Bronchial epithelial cell (primary cell): ENCODE data around the gene EFNA3. TPM values are rescaled to one million over a fixed set of nuclear protein-coding genes. Genes with fewer than 3 reads are reported as not detected.
A peak's percentile ranks its signal among the peaks of the same experiment; 100 is the strongest.

Source experiments
- DNase-seq: peaks from one replicate; pipeline ENCODE4 v3.0.0-alpha.2; 2010; ENCODE audit warnings: low read depth
- FAIRE-seq: peaks from 2 replicates; lab custom pipeline; 2011; peaks lifted over from hg19 to GRCh38; lab: Jason Lieb, UNC
- H3K27me3 ChIP-seq: 2 replicates; pipeline ENCODE4 v1.5.1; 2011; ENCODE audit warnings: low read length; ENCODE audit not compliant: control insufficient read depth, insufficient read depth
- H3K36me3 ChIP-seq: 2 replicates; pipeline ENCODE4 v1.5.1; 2011; ENCODE audit warnings: low read length; ENCODE audit not compliant: control insufficient read depth, insufficient read depth
- H3K4me3 ChIP-seq: 2 replicates; pipeline ENCODE4 v1.5.1; 2011; ENCODE audit warnings: mild to moderate bottlenecking, low read depth, low read length, control low read depth
- total RNA-seq: library from RNA; depleted of rRNA; stranded (reverse); fragments of >200 nt; gene quantifications from 2 replicates; pipeline ENCODE4 v1.2.1, GENCODE V29; 2014
- TF ChIP-seq, protein P1 (sequence below): IDR thresholded peaks from 2 replicates; pipeline ENCODE4 v1.5.1; 2011; ENCODE audit warnings: mild to moderate bottlenecking, moderate library complexity, low read length, control low read depth, inconsistent platforms; ENCODE audit not compliant: insufficient read depth, severe bottlenecking

EFNA3 gene, protein sequence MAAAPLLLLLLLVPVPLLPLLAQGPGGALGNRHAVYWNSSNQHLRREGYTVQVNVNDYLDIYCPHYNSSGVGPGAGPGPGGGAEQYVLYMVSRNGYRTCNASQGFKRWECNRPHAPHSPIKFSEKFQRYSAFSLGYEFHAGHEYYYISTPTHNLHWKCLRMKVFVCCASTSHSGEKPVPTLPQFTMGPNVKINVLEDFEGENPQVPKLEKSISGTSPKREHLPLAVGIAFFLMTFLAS
- total RNA-seq, result 3.7 and 11.9 TPM in 2 replicates

DNA sequence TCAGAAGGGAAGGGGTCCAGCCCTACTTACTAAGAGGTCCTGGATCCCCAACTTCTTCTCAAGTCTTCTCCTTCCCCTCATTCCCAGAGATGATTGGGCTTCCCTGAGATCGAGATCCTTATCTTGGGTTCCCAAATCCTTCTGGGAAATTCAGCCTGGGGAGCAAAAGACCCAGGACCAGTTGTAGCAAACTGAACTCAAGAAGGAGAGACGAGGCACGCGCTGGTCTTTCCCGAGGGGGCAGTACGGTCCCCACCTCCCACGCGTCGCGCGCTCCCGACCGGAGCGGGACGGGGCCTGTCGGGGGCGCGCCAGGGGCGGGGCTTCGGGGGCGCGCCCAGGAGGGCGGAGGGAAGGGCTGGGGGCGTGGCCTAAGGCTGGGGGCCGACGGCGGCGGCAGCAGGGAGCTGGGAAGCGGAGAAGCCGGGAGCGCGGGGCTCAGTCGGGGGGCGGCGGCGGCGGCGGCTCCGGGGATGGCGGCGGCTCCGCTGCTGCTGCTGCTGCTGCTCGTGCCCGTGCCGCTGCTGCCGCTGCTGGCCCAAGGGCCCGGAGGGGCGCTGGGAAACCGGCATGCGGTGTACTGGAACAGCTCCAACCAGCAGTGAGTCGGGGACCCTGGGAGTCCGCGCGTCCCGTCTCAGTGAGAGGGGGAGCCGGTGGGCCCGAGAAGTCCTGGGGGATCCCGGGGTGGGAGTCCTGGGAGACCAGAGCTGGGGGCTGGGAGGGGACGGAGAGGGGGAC lies at the start of gene EFNA3:
EFNA3 (plus strand) TSS at position 369 of the 741 bp plus-strand sequence; CDS start at position 474, 105 bp downstream.
- FAIRE-seq, result no peak
- H3K27me3 ChIP-seq, result peaks cover 9% of the 10 kb centered on the region
- no peak for DNase-seq

DNA sequence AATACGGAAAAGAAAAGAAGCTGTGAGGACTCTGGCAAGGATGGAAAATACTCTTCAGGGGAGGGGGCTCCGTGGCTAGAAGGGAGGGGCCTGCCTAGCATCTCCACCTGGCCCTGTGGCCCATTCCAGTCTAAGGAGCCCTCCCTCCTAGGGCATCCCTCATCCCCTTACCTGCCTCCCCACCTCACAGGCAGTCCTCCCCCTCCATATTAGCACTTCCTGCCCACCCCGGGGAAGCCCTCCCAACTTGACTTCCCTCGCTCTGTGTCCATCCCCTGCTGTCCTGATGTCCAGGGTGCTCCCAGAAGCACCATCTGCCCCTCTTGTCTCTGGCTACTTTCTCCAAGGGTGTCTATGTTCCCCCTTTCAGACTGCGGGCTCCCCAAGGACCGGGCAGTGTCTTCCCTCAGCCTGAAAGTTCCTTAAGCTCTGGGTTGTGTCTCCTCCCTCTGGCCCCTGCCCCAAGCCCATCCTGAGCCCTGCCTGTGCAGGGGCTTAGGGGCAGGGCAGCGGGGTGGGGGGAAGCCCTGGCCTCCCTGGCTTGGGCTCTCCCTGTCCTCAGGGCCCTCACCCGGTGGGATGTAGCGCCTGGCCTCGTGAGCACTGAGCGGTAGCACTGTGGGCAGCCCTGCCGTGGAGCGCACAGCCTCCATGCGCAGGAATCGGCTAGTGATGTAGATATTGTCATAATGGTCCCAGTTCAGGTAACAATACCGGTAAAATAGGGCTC lies 49.0 kb upstream of the EFNA3 start:
- no peaks in the 10 kb centered on the region for H3K36me3 ChIP-seq
- FAIRE-seq (no peak), DNase-seq (no peak)
- no peaks in the 10 kb centered on the region for H3K27me3 ChIP-seq
- TF ChIP-seq, protein P1, sequence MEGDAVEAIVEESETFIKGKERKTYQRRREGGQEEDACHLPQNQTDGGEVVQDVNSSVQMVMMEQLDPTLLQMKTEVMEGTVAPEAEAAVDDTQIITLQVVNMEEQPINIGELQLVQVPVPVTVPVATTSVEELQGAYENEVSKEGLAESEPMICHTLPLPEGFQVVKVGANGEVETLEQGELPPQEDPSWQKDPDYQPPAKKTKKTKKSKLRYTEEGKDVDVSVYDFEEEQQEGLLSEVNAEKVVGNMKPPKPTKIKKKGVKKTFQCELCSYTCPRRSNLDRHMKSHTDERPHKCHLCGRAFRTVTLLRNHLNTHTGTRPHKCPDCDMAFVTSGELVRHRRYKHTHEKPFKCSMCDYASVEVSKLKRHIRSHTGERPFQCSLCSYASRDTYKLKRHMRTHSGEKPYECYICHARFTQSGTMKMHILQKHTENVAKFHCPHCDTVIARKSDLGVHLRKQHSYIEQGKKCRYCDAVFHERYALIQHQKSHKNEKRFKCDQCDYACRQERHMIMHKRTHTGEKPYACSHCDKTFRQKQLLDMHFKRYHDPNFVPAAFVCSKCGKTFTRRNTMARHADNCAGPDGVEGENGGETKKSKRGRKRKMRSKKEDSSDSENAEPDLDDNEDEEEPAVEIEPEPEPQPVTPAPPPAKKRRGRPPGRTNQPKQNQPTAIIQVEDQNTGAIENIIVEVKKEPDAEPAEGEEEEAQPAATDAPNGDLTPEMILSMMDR, result no peak
- no peak overlapping the region for H3K4me3 ChIP-seq

More for the DNA sequence above, at the start of gene EFNA3:
- Histone ChIP-seq H3K36me3 (no peaks in the 10 kb centered on the region), H3K4me3 (peak within 1 kb of the TSS; percentile 54)
- TF ChIP-seq, protein P1, result no peak

DNA sequence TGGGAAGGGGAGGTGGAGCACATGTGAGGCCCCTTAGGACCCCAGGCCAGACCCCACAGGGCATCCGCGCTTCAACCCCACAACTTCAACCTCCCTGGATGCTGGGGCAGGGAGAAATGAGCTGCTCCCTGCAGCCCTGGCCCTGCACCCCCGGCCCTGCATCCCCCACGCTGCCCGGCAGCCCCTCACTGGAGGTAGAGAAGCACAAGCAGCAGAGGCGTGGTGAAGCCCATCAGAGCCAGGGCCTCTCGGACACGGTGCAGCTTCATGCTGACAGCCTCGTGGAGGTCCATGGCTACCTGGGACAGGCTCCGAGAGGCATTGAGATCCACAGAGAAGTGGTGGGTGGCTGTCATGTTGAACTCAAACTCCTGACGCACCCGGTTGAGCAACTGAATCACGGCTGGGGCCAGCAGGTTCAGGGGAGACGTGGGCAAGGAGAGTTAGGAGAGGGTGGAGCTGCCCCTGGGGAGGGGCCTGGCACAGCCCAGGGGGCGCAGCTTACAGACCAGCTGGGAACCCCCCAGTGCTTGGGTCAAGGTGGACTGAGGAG lies 48.3 kb upstream of the EFNA3 start:
- H3K4me3 ChIP-seq, result no peak overlapping the region
- FAIRE-seq (no peak), DNase-seq (no peak)
- H3K27me3 ChIP-seq, result no peaks in the 10 kb centered on the region
- no peaks in the 10 kb centered on the region for H3K36me3 ChIP-seq
- TF ChIP-seq, protein P1, result no peak

DNA sequence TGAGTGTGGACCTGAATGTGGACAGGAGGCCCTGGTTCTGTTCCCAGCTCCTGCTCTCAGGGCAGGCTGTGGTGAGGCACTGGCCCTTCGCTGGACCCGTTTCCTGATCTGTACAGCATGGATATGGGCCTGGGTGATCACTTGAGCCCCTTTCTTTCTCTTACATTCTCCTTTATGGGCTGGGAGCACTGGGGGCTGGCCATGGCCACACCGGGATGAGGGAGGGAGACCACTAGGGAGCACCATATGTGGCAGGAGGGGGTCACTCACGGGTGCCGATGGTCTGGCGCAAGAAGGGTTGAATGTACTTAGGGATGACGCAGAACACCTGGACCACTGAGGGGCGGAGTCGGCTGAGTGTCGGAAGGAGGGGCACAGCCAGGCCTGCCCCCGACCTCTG lies 47.7 kb upstream of the EFNA3 start:
- Histone ChIP-seq H3K36me3 (no peaks in the 10 kb centered on the region), H3K4me3 (no peak overlapping the region), H3K27me3 (no peaks in the 10 kb centered on the region)
- no peak for DNase-seq
- TF ChIP-seq, protein P1, result no peak
- FAIRE-seq, result no peak

DNA sequence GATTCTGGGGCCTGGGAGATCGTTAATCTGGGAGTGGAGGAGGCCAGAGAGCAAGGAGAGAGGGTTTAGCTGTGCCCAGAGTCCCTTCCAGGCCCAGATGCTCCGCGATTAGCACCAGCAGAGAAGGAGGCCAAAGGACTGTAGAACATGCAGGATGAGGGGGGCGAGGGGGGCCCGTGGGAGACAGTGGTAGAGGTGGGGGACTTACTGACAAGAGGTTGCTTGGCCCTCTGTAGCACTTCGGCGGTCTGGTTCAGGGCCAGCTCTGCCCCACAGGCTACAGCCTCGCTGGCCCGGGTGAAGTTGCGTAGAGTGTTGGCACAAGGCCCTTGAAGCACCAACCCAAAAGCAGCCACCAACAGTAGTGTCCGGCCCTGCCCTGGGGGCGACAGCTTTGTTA lies 45.8 kb upstream of the EFNA3 start:
- Histone ChIP-seq H3K27me3 (no peaks in the 10 kb centered on the region), H3K4me3 (no peak overlapping the region)
- no peak for FAIRE-seq

More for the DNA sequence above, 45.8 kb upstream of the EFNA3 start:
- H3K36me3 ChIP-seq, result no peaks in the 10 kb centered on the region
- DNase-seq, result no peak
- TF ChIP-seq, protein P1, result no peak
